HS-27A (cell line): ENCODE results near the gene SSU72.
"Not testable (repeated sequence)": the region's sequence is repeated elsewhere in the genome, so short reads cannot be mapped to it uniquely, and the experiment has no call there.

Experiments
- DNase-seq: peaks from one replicate; pipeline ENCODE4 v3.0.0-alpha.2; 2012; ENCODE audit warnings: low read depth, missing footprints

SSU72 gene

GRCh38 chr1:1595341-1595740 is 20.7 kb upstream of the SSU72 start:
- not testable (repeated sequence) for DNase-seq

GRCh38 chr1:1594602-1595260 is 20.1 kb upstream of the SSU72 start:
- DNase-seq, result no peak

- no peak for DNase-seq
Measured at GRCh38 chr1:1593834-1594601, 19.4 kb upstream of the SSU72 start.

GRCh38 chr1:1591452-1591851 is 16.8 kb upstream of the SSU72 start:
- DNase-seq, result no peak

GRCh38 chr1:1583347-1584010 is 8.8 kb upstream of the SSU72 start:
- DNase-seq, result no peak

- DNase-seq, result no peak
Measured at GRCh38 chr1:1582585-1583346, 8.1 kb upstream of the SSU72 start.

- DNase-seq, result no peak
Measured at GRCh38 chr1:1578371-1578940, 3.8 kb upstream of the SSU72 start.

GRCh38 chr1:1577367-1578011 is 2.8 kb upstream of the SSU72 start:
- DNase-seq, result no peak

GRCh38 chr1:1573843-1574720 is 581 bp downstream of the SSU72 start:
- DNase-seq, result peak; percentile 27

GRCh38 chr1:1569341-1569740 is 5.3 kb downstream of the SSU72 start:
- DNase-seq, result no peak

GRCh38 chr1:1567891-1568291 is 6.8 kb downstream of the SSU72 start:
- no peak for DNase-seq

GRCh38 chr1:1567152-1567875 is 7.3 kb downstream of the SSU72 start:
- no peak for DNase-seq

GRCh38 chr1:1565340-1565739 is 9.3 kb downstream of the SSU72 start:
- no peak for DNase-seq

- DNase-seq, result no peak
Measured at GRCh38 chr1:1564268-1564667, 10.4 kb downstream of the SSU72 start.

- no peak for DNase-seq
Measured at GRCh38 chr1:1563688-1564087, 11.0 kb downstream of the SSU72 start.

GRCh38 chr1:1562556-1563195 is 12.0 kb downstream of the SSU72 start:
- DNase-seq, result no peak

- no peak for DNase-seq
Measured at GRCh38 chr1:1561801-1562470, 12.7 kb downstream of the SSU72 start.

- no peak for DNase-seq
Measured at GRCh38 chr1:1560178-1560577, 14.5 kb downstream of the SSU72 start.

GRCh38 chr1:1559066-1559465 is 15.6 kb downstream of the SSU72 start:
- DNase-seq, result no peak
